OCI-LY7 (cell line): ENCODE data around the gene PTPRT. TPM values are rescaled to one million over a fixed set of nuclear protein-coding genes. Genes with fewer than 3 reads are reported as not detected.

Experiments used
- BruUV-seq: library from RNA; stranded (reverse); fragments of 400-500 nt; replicated peaks from 2 replicates; lab custom pipeline; 2021; lab: Mats Ljungman, UMichigan
- CTCF ChIA-PET: fragments of 300-600 bp; sonication (Branson Sonifier 250); formaldehyde crosslinking; loops from one replicate; lab custom pipeline; 2022; ENCODE audit warnings: antibody characterized with exemption; ENCODE audit not compliant: unreplicated experiment; lab: Charles Lee
- POLR2A ChIA-PET: fragments of 300-600 bp; sonication (Branson Sonifier 250); formaldehyde crosslinking; loops from one replicate; lab custom pipeline; 2022; ENCODE audit warnings: antibody characterized with exemption; lab: Charles Lee
- DNase-seq: peaks from one replicate; pipeline ENCODE4 v3.0.0-alpha.2; 2015; ENCODE audit warnings: low spot score
- H2AFZ ChIP-seq: fragments of 200-600 bp; sonication (generic), shearing (Covaris generic); 2 replicates; pipeline ENCODE4 v1.6.1; 2014; ENCODE audit warnings: mild to moderate bottlenecking, antibody characterized with exemption, low read length, moderate library complexity
- H3K27ac ChIP-seq: fragments of 200-600 bp; sonication (generic); 2 replicates; pipeline ENCODE4 v1.5.1; 2014; ENCODE audit warnings: mixed run types, low read depth, mild to moderate bottlenecking, moderate library complexity, low read length, inconsistent platforms; ENCODE audit not compliant: poor library complexity, severe bottlenecking
- H3K36me3 ChIP-seq: fragments of 200-600 bp; sonication (generic); 2 replicates; pipeline ENCODE4 v1.6.1; 2014; ENCODE audit warnings: mild to moderate bottlenecking, antibody characterized with exemption, low read length, moderate library complexity, mixed read lengths; ENCODE audit not compliant: insufficient read depth
- H3K4me1 ChIP-seq: fragments of 200-600 bp; sonication (generic); 2 replicates; pipeline ENCODE4 v1.5.1; 2014; ENCODE audit warnings: mild to moderate bottlenecking, low read length; ENCODE audit not compliant: insufficient read depth, poor library complexity, severe bottlenecking
- H3K4me2 ChIP-seq: fragments of 200-600 bp; sonication (generic); 2 replicates; pipeline ENCODE4 v1.6.1; 2014; ENCODE audit warnings: mild to moderate bottlenecking, low read length
- H3K4me3 ChIP-seq: fragments of 200-600 bp; sonication (generic); 2 replicates; pipeline ENCODE4 v1.5.1; 2014; ENCODE audit warnings: mild to moderate bottlenecking, low read depth, low read length; ENCODE audit not compliant: poor library complexity, severe bottlenecking
- H3K79me2 ChIP-seq: fragments of 200-600 bp; sonication (generic); 2 replicates; pipeline ENCODE4 v1.6.1; 2016; ENCODE audit warnings: low read depth, mild to moderate bottlenecking, low read length, moderate library complexity, mixed read lengths; ENCODE audit not compliant: insufficient read depth
- H3K9me2 ChIP-seq: fragments of 200-600 bp; sonication (generic); 2 replicates; pipeline ENCODE4 v1.6.1; 2016; ENCODE audit warnings: mild to moderate bottlenecking, low read length, mixed read lengths; ENCODE audit not compliant: insufficient read depth
- H3K9me3 ChIP-seq: fragments of 200-600 bp; sonication (generic); 2 replicates; pipeline ENCODE4 v1.6.1; 2014; ENCODE audit warnings: mild to moderate bottlenecking, mixed run types, low read length, mixed read lengths
- H4K20me1 ChIP-seq: fragments of 200-600 bp; sonication (generic); 2 replicates; pipeline ENCODE4 v1.6.1; 2014; ENCODE audit warnings: mild to moderate bottlenecking, antibody characterized with exemption, low read length, moderate library complexity, mixed read lengths; ENCODE audit not compliant: insufficient read depth
- CTCF ChIP-seq: fragments of 200-600 bp; sonication (generic); conservative IDR thresholded peaks from 2 replicates; pipeline ENCODE4 v1.5.1; 2014; ENCODE audit warnings: mild to moderate bottlenecking, antibody characterized with exemption, low read length, moderate library complexity, mixed read lengths
- EZH2phosphoT487 ChIP-seq: fragments of 200-600 bp; sonication (generic); IDR thresholded peaks from 2 replicates; pipeline ENCODE4 v1.6.1; 2018; ENCODE audit warnings: low read depth, borderline replicate concordance, mild to moderate bottlenecking, mixed run types, antibody characterized with exemption, low read length, moderate library complexity, mixed read lengths
- intact Hi-C: fragments of 100-400 bp; cut with micrococcal nuclease; formaldehyde crosslinking; loops from one replicate; pipeline ENCODE4 v1.10.0; 2022; ENCODE audit not compliant: unreplicated experiment
- total RNA-seq, 2 experiments: library from RNA; depleted of rRNA in 1 of 2; stranded (reverse); fragments of >200 nt in 1 of 2; shearing (Covaris generic) in 1 of 2; gene quantifications; 2 replicates each; pipeline ENCODE4 v1.2.3, GENCODE V29; 2014 to 2022

Gene PTPRT
- total RNA-seq, 2 experiments from 2014 or later: not detected

- DNase-seq: no peak
- TF ChIP-seq CTCF: no peak
- TF ChIP-seq EZH2phosphoT487: no peak
- intact Hi-C loops: no loop called here
- no peaks in the 10 kb centered on the region for H3K4me1 ChIP-seq
- H3K4me3 ChIP-seq: no peak overlapping the region
- no peaks in the 10 kb centered on the region for H4K20me1 ChIP-seq
- no peak overlapping the region for H2AFZ ChIP-seq
- H3K36me3 ChIP-seq: no peaks in the 10 kb centered on the region
- CTCF ChIA-PET: no interaction called here
- POLR2A ChIA-PET: no interaction called here
- no peak overlapping the region for H3K27ac ChIP-seq
- H3K4me2 ChIP-seq: no peak overlapping the region
- H3K9me3 ChIP-seq: no peaks in the 10 kb centered on the region
- BruUV-seq: no TSS peak
- no peaks in the 10 kb centered on the region for H3K79me2 ChIP-seq
- H3K9me2 ChIP-seq: no peaks in the 10 kb centered on the region
These were observed 1058.7 kb downstream of the PTPRT start for GRCh38 chr20:42130810-42131596.

GRCh38 chr20:42125426-42125825, 1064.3 kb downstream of the PTPRT start:
- H3K4me2 ChIP-seq: no peak overlapping the region
- no peak overlapping the region for H3K4me3 ChIP-seq
- no peak overlapping the region for H2AFZ ChIP-seq
- H3K4me1 ChIP-seq: no peaks in the 10 kb centered on the region
- intact Hi-C loops: no loop called here
- no peaks in the 10 kb centered on the region for H3K9me2 ChIP-seq
- TF ChIP-seq EZH2phosphoT487 (no peak), CTCF (no peak)
- H4K20me1 ChIP-seq: no peaks in the 10 kb centered on the region
- POLR2A ChIA-PET: interaction anchor here (1.0 to 1.5 kb wide), 2 partner anchors 9 to 76 kb away, joined by 3 to 4 read pairs; no protein-coding TSS in a partner anchor
- no peaks in the 10 kb centered on the region for H3K36me3 ChIP-seq
- DNase-seq: no peak
- H3K79me2 ChIP-seq: no peaks in the 10 kb centered on the region
- CTCF ChIA-PET: no interaction called here
- no peaks in the 10 kb centered on the region for H3K9me3 ChIP-seq
- no peak overlapping the region for H3K27ac ChIP-seq
- BruUV-seq: no TSS peak

GRCh38 chr20:42123981-42124473, 1065.7 kb downstream of the PTPRT start:
- Histone ChIP-seq H3K9me3 (no peaks in the 10 kb centered on the region), H3K4me2 (no peak overlapping the region), H3K9me2 (no peaks in the 10 kb centered on the region), H3K79me2 (no peaks in the 10 kb centered on the region), H3K4me1 (no peaks in the 10 kb centered on the region), H2AFZ (no peak overlapping the region), H3K4me3 (no peak overlapping the region), H4K20me1 (no peaks in the 10 kb centered on the region), H3K36me3 (no peaks in the 10 kb centered on the region), H3K27ac (no peak overlapping the region)
- BruUV-seq: no TSS peak
- CTCF ChIA-PET: no interaction called here
- no peak for TF ChIP-seq EZH2phosphoT487
- TF ChIP-seq CTCF: no peak
- intact Hi-C loops: no loop called here
- DNase-seq: no peak
- POLR2A ChIA-PET: no interaction called here
